GM19372 (cell line): Measurements from ENCODE around the gene PARD3B.
A peak's percentile ranks its signal among the peaks of the same experiment; 100 is the strongest.

Experiments used
- ATAC-seq: cut with Tn5 transposase; IDR thresholded peaks from one replicate; pipeline ENCODE4 v1.9.1; 2021; ENCODE audit warnings: mild to moderate bottlenecking, low read depth, moderate library complexity; ENCODE audit not compliant: unreplicated experiment

Gene PARD3B

DNA sequence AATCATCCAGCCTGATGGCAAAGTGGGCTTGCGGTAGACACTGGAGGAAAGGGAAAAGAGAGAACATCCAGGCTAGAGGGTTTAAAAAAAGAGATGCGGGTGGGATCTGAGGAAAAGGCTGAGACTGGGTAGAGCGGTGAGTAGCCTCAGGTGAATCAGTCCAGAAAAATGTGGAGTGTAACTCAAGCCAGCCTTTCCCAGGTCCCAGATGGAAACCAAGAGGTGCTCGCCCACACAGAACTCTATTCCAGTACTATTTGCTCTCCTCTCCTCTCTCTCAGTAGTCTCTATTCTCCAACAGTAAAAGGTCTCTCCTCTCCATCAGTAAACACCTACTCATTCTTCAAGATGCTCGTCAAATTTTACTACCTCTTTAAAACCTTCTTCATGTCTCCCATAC, 1098.7 kb downstream of the PARD3B start:
- ATAC-seq: no peak

DNA sequence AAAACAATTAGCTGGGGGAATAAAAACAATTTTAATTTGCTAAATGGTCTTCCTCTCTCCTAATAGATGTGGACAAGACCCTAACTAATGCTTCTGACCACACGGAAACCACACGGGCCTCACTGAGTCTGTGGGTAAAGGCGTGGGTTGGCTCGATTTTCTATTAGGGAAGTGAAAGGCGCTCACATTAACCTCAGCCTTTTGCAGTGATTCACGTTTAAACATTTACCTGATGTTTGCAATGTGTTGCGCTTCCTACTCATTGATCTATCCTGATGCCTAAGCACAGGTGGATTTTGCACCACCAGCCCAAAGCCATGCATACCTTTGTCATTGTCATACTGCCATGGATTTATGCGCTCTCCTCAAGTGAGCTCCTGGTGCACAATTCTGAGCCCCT, 1101.4 kb downstream of the PARD3B start:
- ATAC-seq: peak; percentile 99

DNA sequence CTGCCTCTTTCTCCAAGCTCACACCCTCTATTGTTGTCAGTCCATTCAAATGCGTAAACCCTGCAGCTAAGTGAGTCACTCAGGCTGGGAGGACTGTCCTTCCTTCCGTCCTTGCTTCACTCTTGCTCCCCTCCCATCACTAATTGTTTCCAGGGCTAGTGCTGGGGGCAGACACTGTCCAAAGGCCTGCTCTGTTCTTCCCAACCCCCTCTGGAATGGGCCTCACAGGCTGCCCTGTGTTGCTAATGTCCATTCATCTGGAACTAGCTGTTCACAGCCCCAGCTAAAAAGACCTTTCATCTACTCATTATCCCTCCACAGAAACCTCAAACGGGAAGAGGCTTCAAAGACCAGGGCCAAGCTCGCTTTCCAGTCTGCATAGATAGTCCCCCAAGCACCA, 1105.2 kb downstream of the PARD3B start:
- no peak for ATAC-seq

DNA sequence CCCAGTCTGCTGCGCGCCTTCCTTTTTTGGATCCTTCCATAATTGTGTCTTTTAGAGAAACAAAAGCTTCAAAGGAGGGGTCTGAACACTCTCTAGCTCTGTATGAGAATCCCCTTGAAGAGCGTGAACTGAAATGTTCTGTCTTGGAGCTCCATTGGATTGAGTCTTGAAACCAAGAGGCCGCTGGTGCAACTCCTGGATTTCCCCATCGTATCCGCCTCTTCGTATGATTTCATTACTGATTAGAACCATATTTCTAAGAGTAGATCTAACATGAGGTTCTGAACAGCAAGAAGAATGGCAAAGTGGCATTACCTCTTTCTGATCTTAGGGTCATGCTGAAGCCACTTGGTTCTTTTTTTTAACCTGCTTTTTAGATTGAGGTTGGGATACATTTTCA, 1105.7 kb downstream of the PARD3B start:
- no peak for ATAC-seq

DNA sequence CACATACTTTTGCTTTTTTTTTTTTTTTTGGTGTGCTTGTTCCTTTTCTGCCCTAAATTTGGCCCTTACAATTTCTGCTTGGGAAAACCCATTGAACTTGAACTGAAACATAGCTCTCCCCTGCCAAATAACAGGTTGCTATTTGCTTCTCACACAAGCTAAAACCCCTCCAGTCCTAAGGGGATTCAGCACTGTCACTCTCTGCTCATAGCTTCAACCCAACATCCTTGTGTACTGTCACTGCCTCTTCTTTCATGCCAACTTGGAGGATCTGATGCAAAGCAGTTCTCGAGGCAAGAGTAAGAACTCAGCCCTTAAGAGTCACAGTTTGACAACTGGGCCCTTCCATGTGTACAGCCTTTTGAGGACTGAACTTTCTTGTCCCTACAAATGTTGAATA, 1106.4 kb downstream of the PARD3B start:
- no peak for ATAC-seq

DNA sequence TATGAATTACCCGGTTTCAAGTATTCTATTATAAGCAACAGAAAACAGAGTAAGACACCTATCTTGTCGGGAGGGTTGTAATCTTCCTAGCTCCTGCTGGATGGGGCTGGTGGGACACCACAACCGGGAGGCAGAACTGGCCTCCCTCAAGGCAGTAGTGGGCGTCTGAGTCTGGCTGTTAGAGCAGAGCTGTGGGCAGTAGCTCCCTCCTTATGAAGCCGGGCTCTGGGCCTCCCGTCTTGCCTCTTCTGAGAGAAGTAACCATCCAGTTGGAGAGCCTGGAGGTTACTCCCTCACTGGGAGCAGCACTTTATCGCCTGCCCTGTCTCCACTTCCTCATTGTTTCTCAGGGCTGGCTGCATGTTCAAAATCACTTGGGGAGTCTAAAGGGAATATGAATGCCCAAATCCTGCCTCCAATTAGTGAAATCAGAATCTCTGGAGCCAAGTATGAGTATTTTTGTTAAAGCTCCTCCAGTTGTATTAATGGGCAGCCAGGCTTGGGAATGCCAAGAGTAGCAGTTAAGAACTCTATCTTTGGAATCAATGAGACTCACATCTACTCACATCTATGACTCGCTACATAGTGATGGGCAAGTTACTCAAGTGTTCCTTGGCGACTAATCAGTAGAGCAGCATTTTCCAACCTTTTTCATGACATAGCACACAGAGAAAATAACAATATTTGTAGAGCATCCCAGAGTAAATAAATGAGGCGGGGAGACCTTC, 1109.8 kb downstream of the PARD3B start:
- no peak for ATAC-seq

DNA sequence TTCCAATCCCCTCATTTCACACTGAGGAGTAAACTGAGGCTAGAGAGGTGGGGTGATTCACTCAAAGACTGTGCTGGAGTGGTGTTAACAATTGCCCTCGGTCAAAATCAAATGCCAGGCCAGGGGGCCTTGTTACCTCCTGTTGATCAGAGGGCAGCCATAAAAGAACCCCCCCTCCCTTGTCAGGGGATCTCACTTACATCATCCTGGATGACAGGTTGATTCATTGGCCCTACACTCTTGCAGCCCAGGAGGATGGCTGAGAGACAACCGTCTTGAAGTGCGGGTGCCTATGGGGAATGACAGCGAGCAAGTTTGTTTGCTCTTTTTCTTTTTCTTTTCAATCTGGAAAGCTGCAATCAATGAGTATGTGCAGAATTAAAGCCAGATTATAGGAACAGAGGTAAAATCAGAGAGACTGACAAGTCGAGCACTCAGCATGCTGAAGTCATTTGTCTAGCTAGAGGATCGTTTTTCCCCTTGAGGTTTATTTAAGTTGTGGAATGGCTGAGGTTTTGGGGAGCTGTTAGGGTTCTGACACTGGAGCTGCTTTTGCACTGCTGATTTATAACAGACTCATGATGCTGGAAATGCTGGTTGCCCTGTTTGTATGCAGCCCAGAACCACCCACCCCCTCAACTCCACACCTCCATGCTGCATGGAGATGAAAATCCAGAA, 1110.6 kb downstream of the PARD3B start:
- ATAC-seq: no peak

DNA sequence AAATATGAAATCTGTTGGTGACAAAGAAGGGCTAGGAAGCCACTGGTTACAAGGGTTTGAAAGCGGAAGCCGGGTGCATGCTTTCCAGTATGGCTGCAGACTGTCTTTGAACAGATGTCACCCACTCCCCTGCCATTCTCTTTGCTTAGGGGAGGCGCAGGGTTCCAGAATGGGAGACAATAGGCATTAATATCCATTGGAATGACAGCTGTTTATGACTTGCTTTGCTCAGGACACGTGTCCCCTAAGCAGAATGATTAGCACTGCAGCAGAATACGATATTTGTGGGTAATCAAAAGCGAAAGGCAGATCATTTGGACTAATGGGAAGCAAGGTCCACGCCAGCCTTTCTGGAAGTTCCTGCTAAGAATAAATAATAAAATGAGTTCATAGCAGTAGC, 1111.2 kb downstream of the PARD3B start:
- ATAC-seq: no peak

DNA sequence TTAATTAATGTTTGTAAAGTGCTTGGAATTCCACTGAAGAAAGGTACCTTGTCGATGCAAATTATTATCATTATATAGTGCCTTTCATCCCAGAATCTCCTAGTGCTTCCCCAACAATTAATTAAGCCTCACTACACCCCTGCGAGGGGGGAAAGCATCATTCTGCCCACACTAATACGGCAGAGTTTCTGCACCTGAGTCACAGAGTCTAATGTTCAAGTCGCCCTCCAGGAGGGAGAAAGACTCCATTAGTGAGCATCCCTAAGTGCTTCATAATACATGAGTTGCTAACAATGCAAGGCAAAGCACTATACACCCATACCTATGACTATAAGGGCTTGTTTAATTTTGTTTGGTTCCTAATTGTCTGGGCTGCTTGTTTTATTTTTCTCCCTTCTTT, 1111.7 kb downstream of the PARD3B start:
- ATAC-seq: no peak

DNA sequence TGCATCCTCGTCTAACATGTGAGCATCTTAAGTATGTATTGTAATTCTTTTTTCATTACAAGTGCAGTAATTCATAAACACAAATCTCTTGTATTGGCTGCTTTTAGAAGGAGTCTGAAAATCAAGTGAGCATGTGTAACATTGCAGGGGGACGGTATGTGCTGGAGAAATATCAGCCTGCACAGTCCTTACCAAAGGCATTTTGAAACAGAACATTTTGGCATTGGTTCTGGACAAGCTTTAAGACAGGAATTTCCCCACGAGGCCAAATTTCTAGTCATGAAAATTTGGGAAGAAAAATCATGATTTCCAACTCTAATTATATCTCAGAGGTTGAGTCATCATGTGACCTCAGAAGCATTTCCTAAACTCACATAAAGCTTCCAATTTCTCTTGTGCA, 1112.3 kb downstream of the PARD3B start:
- ATAC-seq: no peak

DNA sequence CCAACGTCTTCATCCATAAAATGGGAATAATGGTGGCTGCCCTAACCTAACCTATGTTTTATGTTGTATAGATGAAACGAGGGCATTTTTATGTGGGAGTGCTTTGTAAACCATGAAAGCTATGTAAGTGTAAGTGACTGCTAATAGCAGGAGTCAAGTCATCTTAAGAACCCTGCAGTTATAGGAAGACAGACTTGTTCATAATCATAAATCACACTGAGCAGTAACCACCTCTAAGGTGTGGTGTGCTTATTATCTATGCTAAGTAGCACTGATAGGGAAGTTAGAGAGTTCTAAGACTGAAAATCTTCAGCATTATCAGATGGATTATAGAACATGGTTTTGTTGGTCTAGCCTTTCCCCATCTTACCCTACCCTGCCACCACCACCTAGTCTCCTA, 1112.8 kb downstream of the PARD3B start:
- ATAC-seq: no peak

DNA sequence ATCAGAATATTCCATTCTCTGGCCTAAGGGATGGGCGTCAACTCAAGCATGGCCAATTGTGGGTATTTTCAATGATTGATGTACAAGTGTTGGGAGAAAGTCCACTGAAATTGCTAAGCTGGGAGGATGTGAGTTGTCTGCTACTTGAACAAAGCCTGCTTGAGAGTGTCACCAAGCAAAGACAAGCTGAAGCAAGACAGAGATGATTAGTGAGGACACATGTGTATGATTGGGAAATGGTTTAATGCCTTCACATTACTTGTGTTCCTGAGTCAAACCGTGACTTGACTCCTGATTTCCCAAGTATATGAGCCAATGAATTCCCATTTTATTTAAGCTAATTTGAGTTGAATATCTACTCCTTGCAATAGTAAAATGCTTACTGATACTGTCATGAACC, 1113.3 kb downstream of the PARD3B start:
- no peak for ATAC-seq

DNA sequence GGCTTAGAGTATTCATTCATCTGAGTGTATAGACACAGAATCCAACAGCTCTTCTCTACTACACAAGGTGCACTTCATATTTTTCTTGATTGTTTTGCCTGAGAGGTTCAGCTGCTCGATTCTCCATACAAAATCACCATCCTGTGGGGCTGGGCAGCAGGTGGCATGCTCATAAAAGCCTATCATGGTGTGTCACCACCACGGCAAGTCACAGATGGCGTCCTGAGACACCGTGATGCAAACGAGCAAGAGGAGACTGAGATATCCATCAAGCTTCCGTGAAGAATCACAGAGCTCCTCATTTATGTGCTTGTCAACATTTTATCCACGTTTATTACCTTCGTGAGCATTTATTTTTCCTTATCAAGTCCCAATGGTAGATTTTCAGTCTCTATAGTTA, 1114.6 kb downstream of the PARD3B start:
- ATAC-seq: no peak

DNA sequence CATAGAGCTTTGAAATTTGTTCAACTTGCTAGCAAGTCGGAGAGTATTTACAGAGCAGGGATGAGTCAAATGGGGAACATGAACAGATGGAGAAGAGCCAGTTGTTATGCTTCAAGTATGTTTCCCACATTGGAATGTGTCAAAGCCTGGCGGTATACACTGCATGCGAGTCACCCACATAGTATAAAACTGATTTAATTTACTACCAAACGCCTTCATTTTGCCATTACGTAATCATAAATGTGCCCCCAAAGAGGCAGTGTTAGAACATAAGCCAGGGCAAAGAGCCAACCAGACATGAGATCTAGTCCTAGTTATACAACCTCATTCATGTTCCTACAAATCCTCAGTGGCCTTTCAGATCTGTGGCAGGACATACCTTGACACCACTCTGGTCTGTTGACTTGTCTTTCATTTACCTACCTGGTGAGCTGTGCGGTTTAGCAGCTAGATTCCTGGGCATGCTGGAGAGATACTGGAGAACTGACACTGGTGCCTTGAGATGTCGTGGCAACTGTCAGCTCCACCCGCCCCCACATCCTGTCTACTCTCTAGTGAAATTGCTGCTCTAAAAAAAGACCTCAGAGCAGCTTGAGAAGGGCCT, 1115.3 kb downstream of the PARD3B start:
- ATAC-seq: peak; percentile 75

DNA sequence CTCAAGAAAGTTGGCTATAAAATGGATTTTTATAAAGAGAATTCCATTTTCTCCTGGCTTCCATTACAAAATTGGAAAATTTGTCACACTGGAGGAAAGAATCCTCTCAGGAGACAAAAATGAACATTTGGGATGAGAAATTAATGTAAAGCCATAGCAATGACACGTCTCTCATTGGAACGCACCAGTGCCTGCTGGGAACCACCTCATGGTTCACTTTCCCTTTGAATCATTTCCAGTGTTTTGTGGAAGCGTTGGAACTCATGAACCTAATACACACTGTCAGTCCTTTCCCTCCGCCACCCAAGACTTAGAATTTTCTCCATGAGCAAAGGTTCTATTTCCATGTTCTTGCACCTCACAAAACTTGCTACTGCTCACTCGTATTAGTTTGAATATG, 1116.0 kb downstream of the PARD3B start:
- no peak for ATAC-seq

DNA sequence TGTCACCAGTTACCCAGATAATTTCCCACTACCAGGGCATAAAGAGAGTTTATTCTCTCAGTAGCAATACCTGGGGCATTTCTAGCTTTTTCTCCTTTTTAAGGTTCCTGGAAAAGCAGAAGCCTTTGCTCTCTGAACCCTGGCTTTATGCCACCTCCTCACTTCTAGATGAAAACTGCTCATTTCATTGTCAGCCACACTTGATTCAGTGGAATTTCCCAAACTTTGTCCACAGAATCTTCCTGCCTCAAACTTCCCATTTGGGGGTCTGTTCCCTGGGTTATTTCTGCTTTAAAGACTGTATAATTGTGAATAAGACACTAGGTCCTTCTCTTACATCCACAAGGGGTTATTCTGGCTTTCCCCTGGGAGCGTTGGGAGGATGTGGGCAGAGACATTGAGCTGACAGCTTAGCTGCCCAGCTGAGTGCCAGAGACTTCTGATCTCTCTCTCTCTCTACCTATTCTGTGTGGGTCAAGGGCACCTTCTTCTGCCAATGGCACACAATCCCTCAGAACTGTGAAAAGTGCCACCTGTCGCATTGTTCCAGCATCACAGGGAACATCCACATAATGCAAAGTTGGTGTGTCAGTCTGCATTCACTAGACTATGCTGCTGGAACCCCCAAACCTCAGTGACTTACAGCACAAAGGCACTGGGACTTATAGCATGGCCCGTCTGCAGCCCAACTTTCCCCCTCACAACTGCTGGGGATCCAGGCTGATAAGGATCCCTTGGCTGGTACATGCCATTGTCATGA, 1117.1 kb downstream of the PARD3B start:
- ATAC-seq: no peak

DNA sequence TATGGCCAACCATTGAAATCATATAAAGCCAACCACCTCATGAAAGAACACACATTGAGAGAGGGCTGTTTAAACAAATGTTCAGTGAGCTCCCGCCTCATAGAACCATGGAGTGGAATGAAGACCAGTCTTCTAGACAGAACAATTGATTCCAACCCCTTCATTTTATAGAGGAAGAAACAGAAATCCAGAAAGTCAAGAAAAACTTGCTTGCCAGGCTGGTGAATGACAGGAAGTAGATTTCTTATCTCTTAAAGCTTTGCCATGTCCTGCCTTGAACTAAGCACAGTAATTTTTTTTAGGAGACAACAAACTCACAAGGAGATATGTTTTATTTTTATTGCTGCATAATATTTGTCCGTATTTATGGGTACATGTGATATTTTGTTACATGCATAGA, 1120.5 kb downstream of the PARD3B start:
- no peak for ATAC-seq
